Spinal cord (tissue), 10 donors: ENCODE measurements around the gene PDE11A. TPM values are rescaled to one million over a fixed set of nuclear protein-coding genes. Genes with fewer than 3 reads are reported as not detected.

Experiments
- DNase-seq, 6 donors: peaks; one replicate each; pipeline versions ENCODE4 v3.0.0 to v3.0.0-alpha.2; 2013 to 2015; ENCODE audit warnings: low spot score in 6 of 6, low read depth in 4 of 6
- H3K27ac ChIP-seq: one replicate; pipeline ENCODE4 v1.5.1; 2013; ENCODE audit warnings: low read depth, low read length, control low read depth
- H3K27me3 ChIP-seq: one replicate; pipeline ENCODE4 v1.6.1; 2013; ENCODE audit warnings: low read length; ENCODE audit not compliant: control insufficient read depth, insufficient read depth
- H3K36me3 ChIP-seq: one replicate; pipeline ENCODE4 v1.6.1; 2013; ENCODE audit warnings: low read length; ENCODE audit not compliant: control insufficient read depth, insufficient read depth
- H3K4me1 ChIP-seq: one replicate; pipeline ENCODE4 v1.6.1; 2013; ENCODE audit warnings: low read length; ENCODE audit not compliant: control insufficient read depth, insufficient read depth
- H3K4me3 ChIP-seq: one replicate; pipeline ENCODE4 v1.5.1; 2013; ENCODE audit warnings: low read depth, low read length, control low read depth
- H3K9me3 ChIP-seq: one replicate; pipeline ENCODE4 v1.6.1; 2013; ENCODE audit warnings: low read length; ENCODE audit not compliant: control insufficient read depth, insufficient read depth
- WGBS: methylation state at CpG from one replicate; pipeline ENCODE4 v1.1.5; 2013; ENCODE audit warnings: missing lambda C conversion rate; ENCODE audit not compliant: insufficient coverage; 5-methylcytosine and 5-hydroxymethylcytosine counted together
- polyA plus RNA-seq, 2 donors: library from polyadenylated mRNA; unstranded; fragments of 120-200 nt; gene quantifications; one replicate each; pipeline ENCODE4 v1.2.1, GENCODE V29; 2013; ENCODE audit not compliant: insufficient read length in 2 of 2
- total RNA-seq, 2 donors: library from RNA; depleted of rRNA in 1 of 2; stranded (reverse); fragments of 120-200 nt in 1 of 2; fragments of >200 nt in 1 of 2; gene quantifications; one replicate each; pipeline versions ENCODE4 v1.2.3 to v1.2.4, GENCODE V29; 2013 to 2014
- donor health status: healthy.

The PDE11A gene
- total and polyA plus RNA-seq, 4 donors = 1.9 to 6.5 (median 2.1) TPM

- H3K4me3 ChIP-seq = no peak overlapping the region
- DNase-seq = no peak
- WGBS = no CpG with 5 or more reads among the region's 3 CpGs
- no peaks in the 10 kb centered on the region for H3K27me3 ChIP-seq
- no peak overlapping the region for H3K27ac ChIP-seq
- no peaks in the 10 kb centered on the region for H3K36me3 ChIP-seq
- H3K4me1 ChIP-seq = no peaks in the 10 kb centered on the region
- H3K9me3 ChIP-seq = no peaks in the 10 kb centered on the region
Observed at GRCh38 chr2:177822941-177823340, 249.6 kb downstream of the PDE11A start.

- Histone ChIP-seq H3K4me1 (no peaks in the 10 kb centered on the region), H3K4me3 (no peak overlapping the region), H3K27ac (no peak overlapping the region), H3K9me3 (no peaks in the 10 kb centered on the region), H3K36me3 (no peaks in the 10 kb centered on the region), H3K27me3 (no peaks in the 10 kb centered on the region)
- DNase-seq = no peak
- WGBS = no CpG with 5 or more reads among the region's 1 CpG
Observed at GRCh38 chr2:177818412-177818811, 254.2 kb downstream of the PDE11A start.

GRCh38 chr2:177817300-177817699 is 255.3 kb downstream of the PDE11A start:
- peak in 1 of 6 donors; percentile 46 for DNase-seq
- Histone ChIP-seq H3K27me3 (no peaks in the 10 kb centered on the region), H3K4me3 (no peak overlapping the region), H3K36me3 (no peaks in the 10 kb centered on the region), H3K9me3 (no peaks in the 10 kb centered on the region), H3K27ac (no peak overlapping the region), H3K4me1 (no peaks in the 10 kb centered on the region)
- no CpG with 5 or more reads among the region's 4 CpGs for WGBS

- Histone ChIP-seq H3K27me3 (no peaks in the 10 kb centered on the region), H3K36me3 (no peaks in the 10 kb centered on the region), H3K9me3 (no peaks in the 10 kb centered on the region), H3K4me1 (no peaks in the 10 kb centered on the region), H3K4me3 (no peak overlapping the region), H3K27ac (no peak overlapping the region)
- DNase-seq = peak in 1 of 6 donors; percentile 88
Observed at GRCh38 chr2:177816766-177817165, 255.8 kb downstream of the PDE11A start.

- DNase-seq = no peak
- Histone ChIP-seq H3K36me3 (no peaks in the 10 kb centered on the region), H3K9me3 (no peaks in the 10 kb centered on the region), H3K27ac (no peak overlapping the region), H3K4me1 (no peaks in the 10 kb centered on the region), H3K27me3 (no peaks in the 10 kb centered on the region), H3K4me3 (no peak overlapping the region)
- WGBS = 83% methylated on average over 1 of the region's 2 CpGs
Observed at GRCh38 chr2:177812713-177813396, 259.7 kb downstream of the PDE11A start.

GRCh38 chr2:177810906-177811305 is 261.7 kb downstream of the PDE11A start:
- no peak overlapping the region for H3K4me3 ChIP-seq
- H3K27me3 ChIP-seq = no peaks in the 10 kb centered on the region
- no peak for DNase-seq
- no peak overlapping the region for H3K27ac ChIP-seq
- H3K36me3 ChIP-seq = no peaks in the 10 kb centered on the region
- H3K9me3 ChIP-seq = no peaks in the 10 kb centered on the region
- no peaks in the 10 kb centered on the region for H3K4me1 ChIP-seq

GRCh38 chr2:177808984-177809809 is 263.4 kb downstream of the PDE11A start:
- Histone ChIP-seq H3K4me1 (no peaks in the 10 kb centered on the region), H3K27me3 (no peaks in the 10 kb centered on the region), H3K9me3 (no peaks in the 10 kb centered on the region), H3K27ac (no peak overlapping the region), H3K36me3 (no peaks in the 10 kb centered on the region), H3K4me3 (no peak overlapping the region)
- DNase-seq = peak in 1 of 6 donors; percentile 49
- no CpG with 5 or more reads among the region's 1 CpG for WGBS

- Histone ChIP-seq H3K9me3 (no peaks in the 10 kb centered on the region), H3K4me3 (no peak overlapping the region), H3K36me3 (no peaks in the 10 kb centered on the region), H3K27me3 (no peaks in the 10 kb centered on the region), H3K4me1 (no peaks in the 10 kb centered on the region), H3K27ac (no peak overlapping the region)
- peak in 1 of 6 donors; percentile 29 for DNase-seq
Observed at GRCh38 chr2:177806025-177806424, 266.6 kb downstream of the PDE11A start.

GRCh38 chr2:177799531-177799930 is 273.0 kb downstream of the PDE11A start:
- DNase-seq = peak in 1 of 6 donors; percentile 63
- Histone ChIP-seq H3K4me3 (no peak overlapping the region), H3K27ac (no peak overlapping the region), H3K27me3 (no peaks in the 10 kb centered on the region), H3K4me1 (no peaks in the 10 kb centered on the region), H3K9me3 (no peaks in the 10 kb centered on the region), H3K36me3 (no peaks in the 10 kb centered on the region)
- WGBS = no CpG with 5 or more reads among the region's 1 CpG

- Histone ChIP-seq H3K4me3 (no peak overlapping the region), H3K4me1 (no peaks in the 10 kb centered on the region), H3K27ac (no peak overlapping the region), H3K36me3 (no peaks in the 10 kb centered on the region), H3K27me3 (no peaks in the 10 kb centered on the region), H3K9me3 (no peaks in the 10 kb centered on the region)
- WGBS = no CpG with 5 or more reads among the region's 1 CpG
- DNase-seq = no peak
Observed at GRCh38 chr2:177797808-177798207, 274.8 kb downstream of the PDE11A start.
